Suprapubic skin (tissue), 4 donors: ENCODE results near the gene ZIC3.

Experiments used
- CTCF ChIP-seq, 2 donors: fragments of 200-600 bp in 1 of 2; fragments of 450-650 bp in 1 of 2; sonication (generic) in 1 of 2; IDR thresholded peaks; one replicate each; pipeline ENCODE4 v1.5.1; 2016 to 2019; ENCODE audit warnings: antibody characterized with exemption in 2 of 2, mild to moderate bottlenecking in 1 of 2, moderate library complexity in 1 of 2
- EP300 ChIP-seq: sonication (generic); formaldehyde crosslinking; IDR thresholded peaks from one replicate; pipeline ENCODE4 v1.6.1; 2017; ENCODE audit warnings: antibody characterized with exemption
- POLR2AphosphoS5 ChIP-seq, 3 donors: sonication (generic); formaldehyde crosslinking; IDR thresholded peaks; one replicate each; pipeline ENCODE4 v1.6.1; 2017; ENCODE audit warnings: antibody characterized with exemption in 3 of 3

- TF ChIP-seq CTCF (IDR thresholded peaks at IDR 0.05) (no peak), POLR2AphosphoS5 (IDR thresholded peaks at IDR 0.05) (no peak), EP300 (no peak)
Measured at GRCh38 chrX:137547291-137547690, 18.6 kb upstream of the ZIC3 start.
